NCI-H510A treated with DMSO at 0.1 percent for 48 hours (cell line): ENCODE results near the gene ANKRD65.
"Not testable (repeated sequence)": the region's sequence is repeated elsewhere in the genome, so short reads cannot be mapped to it uniquely, and the experiment has no call there.

Experiments used
- DNase-seq: peaks from one replicate; lab custom pipeline; 2025; lab: John Stamatoyannopoulos, UW

Gene ANKRD65

GRCh38 chr1:1421147-1421906 lies at the start of gene ANKRD65:
ANKRD65 (minus strand) TSS chr1:1421276; CDS start chr1:1421005, 271 bp downstream.
- DNase-seq, result peak; percentile 100

- not testable (repeated sequence) for DNase-seq
Observed at GRCh38 chr1:1468196-1468985, 47.3 kb upstream of the ANKRD65 start.

- DNase-seq, result no peak
Observed at GRCh38 chr1:1463312-1463711, 42.2 kb upstream of the ANKRD65 start.

GRCh38 chr1:1462318-1462966 lies 41.4 kb upstream of the ANKRD65 start:
- DNase-seq, result peak; percentile 99

- no peak for DNase-seq
Observed at GRCh38 chr1:1461721-1462317, 40.7 kb upstream of the ANKRD65 start.

- DNase-seq, result no peak
Observed at GRCh38 chr1:1460540-1461130, 39.6 kb upstream of the ANKRD65 start.

GRCh38 chr1:1459711-1460110 lies 38.6 kb upstream of the ANKRD65 start:
- not testable (repeated sequence) for DNase-seq

GRCh38 chr1:1459156-1459555 lies 38.1 kb upstream of the ANKRD65 start:
- DNase-seq, result not testable (repeated sequence)

- not testable (repeated sequence) for DNase-seq
Observed at GRCh38 chr1:1456683-1457255, 35.7 kb upstream of the ANKRD65 start.

- not testable (repeated sequence) for DNase-seq
Observed at GRCh38 chr1:1455934-1456333, 34.9 kb upstream of the ANKRD65 start.

- no peak for DNase-seq
Observed at GRCh38 chr1:1455366-1455884, 34.3 kb upstream of the ANKRD65 start.

GRCh38 chr1:1454286-1455056 lies 33.4 kb upstream of the ANKRD65 start:
- DNase-seq, result not testable (repeated sequence)

GRCh38 chr1:1452882-1453281 lies 31.8 kb upstream of the ANKRD65 start:
- no peak for DNase-seq

- DNase-seq, result not testable (repeated sequence)
Observed at GRCh38 chr1:1452365-1452739, 31.3 kb upstream of the ANKRD65 start.

- no peak for DNase-seq
Observed at GRCh38 chr1:1451696-1452364, 30.8 kb upstream of the ANKRD65 start.

- DNase-seq, result not testable (repeated sequence)
Observed at GRCh38 chr1:1450616-1451015, 29.5 kb upstream of the ANKRD65 start.

GRCh38 chr1:1449099-1449739 lies 28.1 kb upstream of the ANKRD65 start, which contains the start of gene ATAD3C:
ATAD3C (plus strand) TSS chr1:1449689; CDS start chr1:1450684, 995 bp downstream.
- DNase-seq, result no peak

- DNase-seq, result not testable (repeated sequence)
Observed at GRCh38 chr1:1446631-1447030, 25.6 kb upstream of the ANKRD65 start.

GRCh38 chr1:1442069-1442770 lies 21.1 kb upstream of the ANKRD65 start:
- no peak for DNase-seq
